Measurements from ENCODE around the gene TSPYL4.

TSPYL4 gene

GRCh38 chr6:116239256-116239655, 14.6 kb downstream of the TSPYL4 start:
- in situ Hi-C loops (cut with MboI; ENCODE audit: low sequenced_read_pairs, unreplicated experiment), result no loop called here
- DNase-seq (ENCODE audit: low spot score), result no peak
- no peak for TF ChIP-seq CTCF (IDR thresholded peaks at IDR 0.05; ENCODE audit: borderline replicate concordance, control extremely low read depth, extremely low read depth, insufficient read depth, missing control alignments)

- TF ChIP-seq CTCF (IDR thresholded peaks at IDR 0.05; ENCODE audit: borderline replicate concordance, control extremely low read depth, extremely low read depth, insufficient read depth, missing control alignments), result no peak
- in situ Hi-C loops (cut with MboI; ENCODE audit: low sequenced_read_pairs, unreplicated experiment), result no loop called here
- no peak for DNase-seq (ENCODE audit: low spot score)
These were observed 15.8 kb downstream of the TSPYL4 start for GRCh38 chr6:116238083-116238482.

GRCh38 chr6:116234689-116235088, 19.2 kb downstream of the TSPYL4 start:
- in situ Hi-C loops (cut with MboI; ENCODE audit: low sequenced_read_pairs, unreplicated experiment), result no loop called here
- no peak for TF ChIP-seq CTCF (IDR thresholded peaks at IDR 0.05; ENCODE audit: borderline replicate concordance, control extremely low read depth, extremely low read depth, insufficient read depth, missing control alignments)
- DNase-seq (ENCODE audit: low spot score), result no peak

- DNase-seq (ENCODE audit: low spot score), result no peak
- in situ Hi-C loops (cut with MboI; ENCODE audit: low sequenced_read_pairs, unreplicated experiment), result no loop called here
- TF ChIP-seq CTCF (IDR thresholded peaks at IDR 0.05; ENCODE audit: borderline replicate concordance, control extremely low read depth, extremely low read depth, insufficient read depth, missing control alignments), result no peak
These were observed 24.5 kb downstream of the TSPYL4 start for GRCh38 chr6:116229287-116229913.

- TF ChIP-seq CTCF (IDR thresholded peaks at IDR 0.05; ENCODE audit: borderline replicate concordance, control extremely low read depth, extremely low read depth, insufficient read depth, missing control alignments), result no peak
- no peak for DNase-seq (ENCODE audit: low spot score)
- in situ Hi-C loops (cut with MboI; ENCODE audit: low sequenced_read_pairs, unreplicated experiment), result no loop called here
These were observed 30.5 kb downstream of the TSPYL4 start for GRCh38 chr6:116223355-116223754.

GRCh38 chr6:116221911-116222310, 32.0 kb downstream of the TSPYL4 start:
- in situ Hi-C loops (cut with MboI; ENCODE audit: low sequenced_read_pairs, unreplicated experiment), result no loop called here
- no peak for DNase-seq (ENCODE audit: low spot score)
- TF ChIP-seq CTCF (IDR thresholded peaks at IDR 0.05; ENCODE audit: borderline replicate concordance, control extremely low read depth, extremely low read depth, insufficient read depth, missing control alignments), result no peak
